Gastroesophageal sphincter (tissue), 3 donors: ENCODE measurements around the gene DHRS12.

ENCODE experiments used
- POLR2AphosphoS5 ChIP-seq: sonication (generic); formaldehyde crosslinking; IDR thresholded peaks from one replicate; pipeline ENCODE4 v1.6.1; 2017; ENCODE audit warnings: antibody characterized with exemption
- TF ChIP-seq, protein P1 (sequence below), 4 experiments: fragments of 200-600 bp in 2 of 4; fragments of 450-650 bp in 2 of 4; sonication (generic) in 1 of 4; IDR thresholded peaks; one replicate each; pipeline ENCODE4 v1.5.1; 2017 to 2019; ENCODE audit warnings: antibody characterized with exemption in 4 of 4, mild to moderate bottlenecking in 2 of 4, moderate library complexity in 2 of 4

DNA sequence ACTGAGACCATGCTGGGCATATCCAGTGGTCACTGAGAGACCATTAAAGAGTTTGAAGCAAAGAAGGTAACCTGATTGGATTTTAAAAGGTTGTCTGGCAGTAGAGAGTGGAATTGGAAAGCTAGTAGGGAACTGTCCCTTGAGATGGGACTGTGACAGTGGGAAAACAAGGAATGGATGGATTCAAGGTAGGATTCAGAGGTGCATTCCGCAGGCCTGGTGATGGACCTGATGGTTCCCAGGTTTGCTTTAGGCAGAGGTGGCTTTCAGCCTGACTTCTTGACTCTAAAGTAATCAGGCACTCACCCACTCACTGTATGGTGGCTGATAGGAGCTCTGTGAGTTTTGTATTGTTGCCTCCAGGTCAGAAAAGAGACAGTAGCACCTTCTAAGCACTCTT is 73.0 kb downstream of the DHRS12 start:
- TF ChIP-seq, protein P1, sequence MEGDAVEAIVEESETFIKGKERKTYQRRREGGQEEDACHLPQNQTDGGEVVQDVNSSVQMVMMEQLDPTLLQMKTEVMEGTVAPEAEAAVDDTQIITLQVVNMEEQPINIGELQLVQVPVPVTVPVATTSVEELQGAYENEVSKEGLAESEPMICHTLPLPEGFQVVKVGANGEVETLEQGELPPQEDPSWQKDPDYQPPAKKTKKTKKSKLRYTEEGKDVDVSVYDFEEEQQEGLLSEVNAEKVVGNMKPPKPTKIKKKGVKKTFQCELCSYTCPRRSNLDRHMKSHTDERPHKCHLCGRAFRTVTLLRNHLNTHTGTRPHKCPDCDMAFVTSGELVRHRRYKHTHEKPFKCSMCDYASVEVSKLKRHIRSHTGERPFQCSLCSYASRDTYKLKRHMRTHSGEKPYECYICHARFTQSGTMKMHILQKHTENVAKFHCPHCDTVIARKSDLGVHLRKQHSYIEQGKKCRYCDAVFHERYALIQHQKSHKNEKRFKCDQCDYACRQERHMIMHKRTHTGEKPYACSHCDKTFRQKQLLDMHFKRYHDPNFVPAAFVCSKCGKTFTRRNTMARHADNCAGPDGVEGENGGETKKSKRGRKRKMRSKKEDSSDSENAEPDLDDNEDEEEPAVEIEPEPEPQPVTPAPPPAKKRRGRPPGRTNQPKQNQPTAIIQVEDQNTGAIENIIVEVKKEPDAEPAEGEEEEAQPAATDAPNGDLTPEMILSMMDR (IDR thresholded peaks at IDR 0.05): no peak
- TF ChIP-seq POLR2AphosphoS5: no peak
